GM21515 (cell line): ENCODE results near the gene SORCS3.

Experiments
- ATAC-seq: cut with Tn5 transposase; IDR thresholded peaks from one replicate; pipeline ENCODE4 v1.9.1; 2021; ENCODE audit not compliant: unreplicated experiment

SORCS3 gene

DNA sequence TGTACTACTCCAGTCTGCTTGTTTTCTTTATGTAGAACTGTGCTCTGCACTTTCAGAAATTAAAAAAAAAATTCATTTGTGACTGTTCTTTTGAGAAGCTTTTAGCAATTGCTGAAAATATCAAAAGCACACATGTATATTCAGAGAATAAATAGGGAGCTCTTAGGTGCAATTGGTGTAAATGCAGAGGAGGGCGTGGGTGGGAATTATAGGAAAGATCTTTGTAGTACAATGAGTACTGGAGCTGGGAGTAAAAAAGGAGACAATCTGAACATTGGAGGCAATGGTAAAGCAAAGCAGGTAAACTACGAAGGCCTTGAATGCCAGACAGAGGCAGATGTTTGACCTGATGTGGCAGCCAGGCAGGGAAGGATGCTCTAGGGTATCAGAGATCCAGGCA, 267.5 kb downstream of the SORCS3 start:
- ATAC-seq = no peak

- ATAC-seq = no peak
These were observed 269.6 kb downstream of the SORCS3 start for GRCh38 chr10:104910712-104911111.

GRCh38 chr10:104913390-104913789, 272.3 kb downstream of the SORCS3 start:
- no peak for ATAC-seq

- no peak for ATAC-seq
These were observed 279.4 kb downstream of the SORCS3 start for GRCh38 chr10:104920476-104920875.

DNA sequence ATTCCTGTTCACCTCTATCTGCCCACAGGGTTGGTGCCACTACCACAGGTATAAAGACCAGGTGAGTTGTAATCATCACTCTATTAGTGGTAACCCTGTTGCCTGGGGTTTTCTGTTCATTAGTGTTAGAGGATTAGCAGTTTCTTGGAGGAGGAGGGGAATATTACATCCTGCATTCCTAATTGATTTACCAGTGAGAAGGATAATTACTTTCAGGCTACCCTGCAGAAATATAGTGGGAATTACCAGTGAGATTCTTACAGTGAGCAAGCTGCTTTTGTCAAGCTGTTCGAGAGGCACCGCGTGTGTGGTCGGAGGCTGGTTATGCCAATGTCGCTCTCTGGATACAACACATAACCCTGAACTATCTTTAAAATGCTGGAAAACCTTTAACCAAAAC, 280.7 kb downstream of the SORCS3 start:
- no peak for ATAC-seq

DNA sequence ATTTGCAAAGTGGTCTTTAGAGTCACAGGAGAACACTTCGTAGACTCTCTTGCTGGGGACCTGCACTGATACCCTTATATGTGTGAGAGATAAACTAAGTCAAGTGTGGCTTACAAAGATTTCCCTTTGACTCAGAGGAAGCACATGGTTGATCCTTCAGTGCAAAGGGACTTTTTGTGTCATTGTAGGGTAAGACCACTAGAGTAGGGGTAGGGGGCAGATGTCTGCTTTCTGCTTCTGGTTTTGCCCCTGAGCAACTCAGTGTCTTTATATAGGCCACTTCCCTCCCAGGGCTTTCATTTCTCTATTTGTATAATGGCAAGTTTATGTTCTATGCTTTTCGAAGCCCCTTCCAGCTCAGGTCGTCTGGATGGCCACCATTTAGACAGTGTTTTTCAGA, 281.7 kb downstream of the SORCS3 start:
- ATAC-seq = peak; percentile 54

GRCh38 chr10:104923501-104923900, 282.4 kb downstream of the SORCS3 start:
- ATAC-seq = peak; percentile 15

- ATAC-seq = no peak
These were observed 283.2 kb downstream of the SORCS3 start for GRCh38 chr10:104924101-104924795.

DNA sequence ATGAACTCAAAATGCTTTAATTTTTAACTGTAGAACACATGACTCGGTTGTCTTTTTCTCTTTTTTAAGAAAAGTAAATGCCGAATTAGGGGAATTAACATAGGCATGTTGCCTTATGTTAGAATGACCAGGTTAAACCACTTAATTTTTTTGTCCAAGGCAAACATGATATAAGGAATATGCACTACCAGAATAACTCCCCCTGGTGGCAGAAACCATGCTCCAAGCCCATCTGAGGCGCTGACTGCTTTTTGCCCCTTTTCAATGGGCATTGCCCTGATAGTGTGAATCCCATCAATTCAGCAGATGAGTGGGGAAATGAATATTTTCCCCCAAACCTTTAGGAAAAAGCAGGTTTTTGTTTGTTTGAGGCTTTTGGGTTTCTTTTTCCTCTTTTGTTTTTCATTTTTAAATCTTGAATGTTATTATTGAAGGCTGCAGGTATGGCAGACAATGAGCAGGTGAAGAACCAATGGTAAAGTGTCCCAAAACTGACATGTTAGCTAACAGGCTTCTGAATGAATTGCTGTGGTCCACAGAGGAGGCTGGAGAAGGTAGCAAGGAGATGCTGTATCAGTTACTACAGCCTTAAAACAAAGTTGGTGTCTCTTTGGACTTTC, 284.3 kb downstream of the SORCS3 start:
- ATAC-seq = no peak

DNA sequence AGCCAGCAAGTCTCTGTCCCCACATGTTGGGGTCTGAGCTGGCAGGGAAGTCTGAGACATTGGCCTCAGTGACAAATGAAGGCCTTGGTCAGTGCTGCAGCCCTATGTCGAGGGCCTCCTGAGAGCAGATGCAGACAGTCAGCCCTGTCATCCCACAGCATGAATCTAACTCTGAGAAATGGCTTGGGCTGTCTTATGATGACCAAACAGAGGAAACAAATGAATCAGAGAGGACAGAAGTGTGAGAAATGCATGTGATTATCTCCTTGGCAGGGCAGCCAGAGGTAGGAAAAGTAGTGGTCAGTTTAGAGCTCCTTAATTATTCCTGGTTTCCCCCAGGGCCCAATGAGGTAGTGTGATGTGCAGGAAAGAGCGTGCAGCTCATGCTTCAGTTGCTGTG, 287.6 kb downstream of the SORCS3 start:
- ATAC-seq = no peak

DNA sequence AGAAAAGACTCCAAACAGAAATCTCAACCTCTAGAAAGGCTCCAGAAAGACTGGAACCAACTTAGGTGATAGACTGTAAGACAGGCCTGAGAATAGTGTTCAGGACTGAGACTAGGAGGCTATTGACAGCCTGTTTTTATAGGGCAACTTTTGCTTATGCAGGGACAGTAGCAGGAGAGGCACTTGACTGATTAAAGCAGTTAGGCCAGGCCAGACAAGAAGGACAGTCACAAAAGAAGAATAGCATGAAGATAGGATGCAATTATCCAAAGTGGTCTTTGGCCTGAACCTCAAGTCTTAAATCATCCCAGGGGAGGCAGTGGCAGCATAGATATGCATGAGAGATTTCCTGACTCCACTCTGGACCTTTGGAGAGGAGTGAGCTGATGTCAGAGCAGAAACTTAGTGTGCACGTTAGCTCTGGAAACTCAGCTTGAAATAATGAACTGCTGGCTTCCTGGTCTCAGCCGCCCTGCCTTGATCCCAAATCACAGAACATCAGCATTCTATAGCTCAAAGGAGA, 290.6 kb downstream of the SORCS3 start:
- ATAC-seq = no peak

GRCh38 chr10:104935656-104936055, 294.6 kb downstream of the SORCS3 start:
- no peak for ATAC-seq

- no peak for ATAC-seq
These were observed 296.5 kb downstream of the SORCS3 start for GRCh38 chr10:104937567-104937966.

DNA sequence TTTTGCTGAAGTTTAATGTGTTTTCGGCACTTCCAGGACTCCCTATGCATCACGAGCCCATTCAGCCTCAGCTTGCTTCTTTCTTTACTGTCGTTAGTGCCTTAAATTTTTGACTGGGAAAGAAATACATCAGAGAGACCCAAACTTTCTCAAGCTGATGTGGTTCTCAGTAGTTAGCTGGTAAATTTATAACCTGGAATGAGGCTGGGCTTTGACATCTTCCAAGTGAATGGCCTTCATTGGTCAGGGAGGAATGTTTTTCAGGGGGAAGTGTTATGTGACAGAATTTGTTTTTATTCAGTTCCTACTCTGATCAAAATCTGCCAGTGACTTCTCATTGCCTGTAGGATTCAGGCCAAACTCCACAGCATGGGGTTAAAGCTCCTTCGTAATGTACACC, 296.9 kb downstream of the SORCS3 start:
- no peak for ATAC-seq

DNA sequence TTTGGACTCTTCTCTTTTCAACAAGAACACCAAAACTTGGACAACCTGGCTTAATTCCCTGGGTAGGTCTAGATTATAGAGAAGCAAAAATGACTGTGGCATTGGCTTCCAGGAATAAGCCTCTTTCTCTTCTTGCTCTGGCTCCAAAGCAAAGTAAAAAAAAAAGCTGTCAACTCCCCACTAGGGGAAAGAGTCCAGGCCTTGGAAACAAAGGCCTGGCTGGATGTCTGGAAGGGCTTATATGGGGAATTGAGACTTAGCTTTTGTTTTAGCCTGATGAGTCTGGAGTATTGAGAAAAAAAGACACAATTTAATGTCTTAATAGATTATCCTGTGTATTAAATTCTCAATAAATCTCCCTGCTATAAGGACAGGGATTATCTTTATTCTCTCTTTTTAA, 300.6 kb downstream of the SORCS3 start:
- no peak for ATAC-seq

- ATAC-seq = no peak
These were observed 306.2 kb downstream of the SORCS3 start for GRCh38 chr10:104947314-104947713.

DNA sequence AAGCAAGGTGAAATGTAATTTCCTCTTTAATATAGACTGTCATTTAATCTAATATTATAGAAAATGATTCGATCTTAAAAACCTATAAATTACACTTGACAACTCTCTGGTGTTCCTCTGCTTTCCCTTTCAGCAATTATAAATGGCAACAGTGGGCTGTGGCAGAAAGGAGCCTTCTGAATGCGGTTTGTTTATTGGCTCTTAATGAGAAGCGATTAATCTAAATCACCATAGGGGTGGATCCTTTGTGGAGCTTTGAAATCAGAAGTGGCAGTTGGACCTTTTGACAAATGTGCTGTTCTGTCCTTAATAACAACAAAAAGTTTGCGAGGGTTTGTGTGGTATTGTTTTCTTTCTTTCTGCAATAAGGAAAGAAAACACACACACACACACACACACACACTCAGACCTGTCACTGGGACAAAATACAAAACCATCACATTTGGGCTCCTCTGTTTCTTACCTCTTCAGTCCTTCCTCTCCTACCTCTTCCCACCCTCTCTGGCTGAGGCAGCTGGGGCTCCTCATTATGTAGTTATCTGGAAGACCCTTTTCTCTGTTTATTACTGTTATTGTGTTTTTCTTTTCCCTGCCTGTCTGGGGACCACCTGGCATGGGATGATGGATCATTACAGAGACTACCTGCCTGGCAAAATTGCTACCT, 316.2 kb downstream of the SORCS3 start:
- ATAC-seq = no peak

GRCh38 chr10:104966563-104967297, 325.6 kb downstream of the SORCS3 start:
- ATAC-seq = no peak

GRCh38 chr10:104980368-104980767, 339.3 kb downstream of the SORCS3 start:
- no peak for ATAC-seq

GRCh38 chr10:104981995-104982394, 340.9 kb downstream of the SORCS3 start:
- ATAC-seq = no peak

- no peak for ATAC-seq
These were observed 347.6 kb downstream of the SORCS3 start for GRCh38 chr10:104988686-104989085.
